ENCODE data around the gene ZNF512.
"Not testable (repeated sequence)": the region's sequence is repeated elsewhere in the genome, so short reads cannot be mapped to it uniquely, and the experiment has no call there.

The ZNF512 gene

GRCh38 chr2:27584597-27584996 lies 1.8 kb downstream of the ZNF512 start:
- no peak for DNase-seq

DNA sequence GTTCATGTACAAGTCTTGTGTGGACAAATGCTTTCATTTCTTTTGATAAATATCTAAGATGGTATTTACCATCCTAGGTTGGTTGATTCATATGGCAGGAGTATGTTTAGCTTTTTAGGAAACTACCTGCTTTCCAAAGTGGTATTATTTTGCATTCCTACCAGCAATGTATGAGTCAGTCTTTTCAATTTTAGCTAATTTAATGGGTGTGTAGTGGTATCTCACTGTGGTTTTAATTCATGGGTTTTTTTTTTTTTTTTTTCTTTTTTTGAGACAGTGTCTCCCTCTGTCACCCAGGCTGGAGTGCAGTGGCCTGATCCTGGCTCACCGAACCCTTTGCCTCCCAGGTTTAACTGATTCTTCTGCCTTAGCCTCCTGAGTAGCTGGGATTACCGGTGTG lies 4.2 kb downstream of the ZNF512 start:
- DNase-seq = no peak

DNA sequence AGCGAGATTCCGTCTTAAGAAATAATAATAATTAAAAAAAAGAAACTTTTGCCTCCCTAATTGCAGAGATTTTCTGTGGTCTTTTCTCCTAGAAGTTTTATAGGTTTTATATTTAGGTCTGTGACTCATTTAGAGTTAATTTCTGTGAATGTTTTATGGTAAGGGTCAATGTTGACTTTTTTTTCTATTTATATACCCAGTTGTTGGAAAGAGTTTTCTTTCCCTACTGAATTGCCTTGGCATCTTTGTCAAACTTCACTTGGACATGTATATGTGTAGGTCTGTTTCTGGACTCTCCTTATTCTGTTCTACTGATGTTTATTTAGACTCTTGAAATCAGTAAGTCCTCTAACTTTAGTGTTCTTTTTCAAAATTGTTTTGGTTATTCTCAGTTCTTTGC lies 5.5 kb downstream of the ZNF512 start:
- no peak for DNase-seq

GRCh38 chr2:27591745-27592144 lies 8.9 kb downstream of the ZNF512 start:
- no peak for DNase-seq

- no peak for DNase-seq
Observed at GRCh38 chr2:27593240-27593639, 10.4 kb downstream of the ZNF512 start.

- not testable (repeated sequence) for DNase-seq
Observed at GRCh38 chr2:27594020-27594703, 11.3 kb downstream of the ZNF512 start.

DNA sequence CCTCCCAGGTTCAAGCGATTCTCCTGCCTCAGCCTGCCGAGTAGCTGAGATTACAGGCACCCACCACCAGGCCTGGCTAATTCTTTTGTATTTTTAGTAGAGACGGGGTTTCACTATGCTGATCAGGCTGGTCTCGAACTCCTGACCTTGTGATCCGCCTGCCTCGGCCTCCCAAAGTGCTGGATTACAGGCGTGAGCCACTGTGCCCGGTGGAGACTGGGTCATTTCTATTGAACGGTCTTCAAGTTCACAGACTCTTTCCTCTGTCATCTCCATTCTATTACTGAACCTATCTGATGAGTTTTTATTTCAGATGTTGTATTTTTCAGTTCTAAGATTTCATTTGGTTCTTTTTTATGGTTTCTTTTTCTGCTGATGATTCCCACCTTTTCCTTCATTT lies 12.6 kb downstream of the ZNF512 start:
- not testable (repeated sequence) for DNase-seq

DNA sequence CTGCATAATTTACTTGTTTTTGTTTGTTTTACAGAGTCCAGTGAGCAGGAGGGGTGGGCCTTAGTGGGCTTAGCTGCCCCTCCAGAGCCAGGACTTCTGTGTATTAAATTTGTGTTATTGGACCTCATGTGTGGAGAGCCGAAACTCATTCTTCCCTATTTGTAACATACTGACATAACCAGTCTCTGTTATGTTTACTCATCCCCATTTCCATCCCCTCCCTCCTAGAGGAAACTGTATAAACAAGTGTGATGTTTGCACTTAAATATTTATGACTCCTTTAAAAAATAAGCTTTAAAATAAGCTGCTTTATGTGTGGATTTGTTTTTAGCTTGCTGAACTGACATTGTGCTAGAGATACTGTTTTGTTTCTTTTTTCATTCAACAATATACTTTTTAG lies 13.8 kb downstream of the ZNF512 start:
- no peak for DNase-seq

DNA sequence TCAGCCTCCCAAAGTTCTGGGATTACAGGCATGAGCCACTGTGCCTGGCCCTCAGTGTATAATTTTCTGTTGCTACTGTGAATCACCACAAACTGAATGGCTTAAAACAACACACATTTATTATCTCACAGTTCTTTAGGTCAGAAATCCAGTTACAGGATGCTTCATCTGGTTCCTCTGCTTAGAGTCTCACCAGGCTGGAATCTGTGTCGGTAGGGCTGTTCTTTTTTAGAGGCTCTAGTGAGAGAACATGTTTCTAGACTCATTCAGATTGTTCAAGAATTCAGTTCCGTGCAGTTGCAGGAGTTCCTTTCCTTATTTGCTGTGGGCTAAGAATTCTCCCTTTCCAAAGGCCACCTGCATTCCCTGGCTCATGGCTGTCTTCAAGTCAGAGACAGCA lies 23.8 kb downstream of the ZNF512 start:
- DNase-seq = no peak

- DNase-seq = no peak
Observed at GRCh38 chr2:27613985-27614384, 31.1 kb downstream of the ZNF512 start.

- DNase-seq = no peak
Observed at GRCh38 chr2:27615316-27615715, 32.5 kb downstream of the ZNF512 start.

DNA sequence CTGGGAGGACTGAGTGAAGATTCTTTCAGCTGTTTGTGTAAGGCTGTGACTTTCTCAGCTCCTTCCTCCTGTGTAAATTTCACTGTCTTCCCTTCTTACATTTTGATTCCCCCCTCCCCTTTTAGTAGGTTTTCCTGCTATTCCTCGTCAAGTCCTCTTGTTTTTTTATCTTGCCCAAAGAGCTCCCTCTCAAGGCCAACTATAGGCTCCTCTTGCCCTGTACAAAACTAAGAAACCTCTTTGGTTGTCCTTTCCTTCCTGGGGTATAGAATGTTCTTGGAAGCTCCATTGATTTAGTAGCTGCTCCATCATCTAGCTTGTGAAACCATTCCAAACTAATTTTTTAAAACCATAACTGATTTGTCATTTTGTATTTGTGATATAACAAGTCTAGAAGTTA lies 38.7 kb downstream of the ZNF512 start:
- no peak for DNase-seq

DNA sequence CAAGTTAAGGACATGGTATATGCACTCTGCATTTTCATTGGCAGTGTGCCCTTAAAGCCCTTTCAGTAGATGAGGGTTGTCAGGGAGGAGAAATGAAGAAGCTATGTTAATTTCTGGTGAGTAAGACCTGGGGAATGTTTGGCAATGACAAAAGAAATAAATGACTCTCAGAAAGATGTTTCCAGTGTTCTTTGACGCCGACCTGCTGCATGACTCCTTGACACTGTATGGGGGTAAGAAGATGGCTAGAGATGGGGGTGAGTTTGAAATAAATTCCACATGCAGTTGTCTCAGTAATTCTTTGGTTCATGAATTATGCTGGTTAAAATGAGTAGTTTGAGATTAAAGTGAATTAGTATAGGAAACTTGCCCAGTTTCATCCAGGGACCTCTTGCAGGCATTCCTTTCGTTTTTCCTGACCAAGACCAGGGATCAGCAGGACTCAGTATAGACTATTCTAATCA lies 40.1 kb downstream of the ZNF512 start:
- DNase-seq = no peak

- DNase-seq = no peak
Observed at GRCh38 chr2:27624943-27625342, 42.1 kb downstream of the ZNF512 start.

GRCh38 chr2:27626323-27626722 lies 43.5 kb downstream of the ZNF512 start:
- not testable (repeated sequence) for DNase-seq

DNA sequence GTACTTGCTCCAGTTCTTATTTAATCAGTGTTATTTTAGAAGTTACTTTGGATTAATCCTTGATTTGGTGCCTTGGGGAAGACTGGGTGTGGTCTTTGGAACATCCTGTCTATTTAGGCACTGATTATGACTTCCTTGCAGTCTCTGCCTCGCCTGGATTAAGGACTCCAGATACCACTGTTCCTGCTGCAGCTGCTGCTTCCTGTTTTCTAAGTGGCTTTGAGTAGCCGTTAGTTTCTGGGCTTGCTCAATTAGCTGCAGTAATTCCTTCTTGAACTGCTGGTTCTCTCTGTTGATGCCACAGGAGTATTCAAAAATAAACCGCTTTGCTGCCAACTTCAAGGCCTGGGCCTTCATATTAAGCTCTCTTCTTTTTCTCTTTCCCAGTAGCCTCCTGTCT lies 44.1 kb downstream of the ZNF512 start:
- DNase-seq = peak; percentile 60

DNA sequence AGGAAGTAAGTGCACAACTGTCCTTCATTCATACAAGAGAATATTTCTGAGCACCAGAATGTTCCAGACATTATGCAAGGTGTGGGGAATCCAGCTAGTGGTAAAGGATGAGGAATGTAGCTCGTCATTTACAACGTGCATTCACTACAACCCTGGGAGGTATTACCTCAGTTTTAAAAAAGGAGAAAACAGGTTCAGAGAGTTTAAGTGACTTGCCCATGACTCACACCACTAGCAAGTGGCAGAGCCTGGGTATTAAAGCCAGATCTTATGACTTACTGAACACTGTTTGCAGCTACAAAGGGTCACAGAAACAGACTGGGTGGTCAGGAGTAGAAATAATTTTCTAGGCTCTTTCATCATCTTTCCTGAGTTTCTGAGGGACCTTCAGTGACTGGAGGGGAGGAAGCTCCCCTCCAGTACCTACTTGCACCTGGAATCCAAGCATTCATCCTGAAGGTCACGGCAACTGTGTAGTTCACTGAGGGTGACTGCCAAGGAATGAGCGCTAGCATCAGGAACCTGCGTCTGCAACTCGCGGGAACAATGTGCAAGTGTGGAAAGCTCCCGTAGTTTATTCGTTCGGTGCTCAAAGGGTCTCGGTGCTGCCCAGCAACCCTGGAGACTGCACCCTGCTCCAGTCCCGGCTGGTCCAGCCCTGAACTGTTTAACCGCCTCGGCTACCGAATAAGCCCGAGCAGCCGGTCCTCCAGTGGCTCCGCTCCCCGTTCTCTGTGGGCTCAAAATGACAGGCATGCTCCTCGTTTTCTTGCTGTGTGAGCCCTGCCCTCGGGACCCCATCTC lies 45.3 kb downstream of the ZNF512 start:
- peak; percentile 37 for DNase-seq

DNA sequence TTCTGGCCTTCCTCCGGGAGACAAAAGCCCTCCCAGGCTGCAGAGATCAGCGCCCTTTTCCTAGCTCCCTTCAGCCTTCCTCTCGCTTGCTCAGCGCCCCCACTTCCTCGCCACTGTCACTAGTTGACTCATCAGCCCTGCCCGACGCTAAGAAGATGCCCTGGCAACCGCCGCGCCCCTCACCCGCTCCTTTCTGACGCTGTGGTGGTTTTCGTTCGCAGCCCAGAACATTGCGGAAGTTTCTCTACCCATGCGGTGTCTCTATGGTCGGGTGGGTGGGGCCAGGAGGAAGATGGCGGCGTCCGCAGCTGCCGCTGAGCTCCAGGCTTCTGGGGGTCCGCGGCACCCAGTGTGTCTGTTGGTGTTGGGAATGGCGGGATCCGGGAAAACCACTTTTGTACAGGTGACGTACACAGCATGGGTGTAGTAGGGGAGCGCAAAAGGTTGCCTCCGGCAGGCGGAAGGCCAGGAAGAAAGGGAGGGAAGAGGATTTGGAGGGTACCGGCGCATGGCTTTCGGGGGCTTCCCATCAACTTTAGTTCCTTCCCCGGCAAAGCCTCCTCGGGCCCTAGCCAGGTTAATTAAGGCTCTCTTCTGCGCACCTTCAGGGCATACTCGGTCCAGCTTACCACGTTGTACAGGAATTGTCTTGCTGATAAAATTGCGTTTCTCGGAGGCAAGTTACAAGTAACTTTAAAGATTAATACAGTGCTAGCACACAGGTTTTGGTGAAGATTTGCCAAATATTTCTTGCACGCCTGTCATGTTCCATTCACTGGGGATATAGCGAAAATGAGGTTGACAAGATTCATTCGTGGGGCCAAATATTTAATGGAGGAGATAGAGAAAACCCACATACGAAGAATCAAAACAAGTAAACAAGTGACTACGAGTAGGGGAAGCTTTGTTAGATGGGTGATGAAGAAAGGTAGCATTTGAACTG lies 46.2 kb downstream of the ZNF512 start, which contains the start of the genes CCDC121 and GPN1:
Gene CCDC121, minus strand, starts transcription at position 246 of the 943 bp plus-strand sequence. CDS start 1,213 bp downstream, outside the sequence.
Gene GPN1, plus strand, starts transcription at position 284 of the 943 bp plus-strand sequence. Its CDS starts 9 bp downstream, at position 293.
- peak; percentile 95 for DNase-seq

GRCh38 chr2:27630257-27630656 lies 47.4 kb downstream of the ZNF512 start:
- DNase-seq = not testable (repeated sequence)

DNA sequence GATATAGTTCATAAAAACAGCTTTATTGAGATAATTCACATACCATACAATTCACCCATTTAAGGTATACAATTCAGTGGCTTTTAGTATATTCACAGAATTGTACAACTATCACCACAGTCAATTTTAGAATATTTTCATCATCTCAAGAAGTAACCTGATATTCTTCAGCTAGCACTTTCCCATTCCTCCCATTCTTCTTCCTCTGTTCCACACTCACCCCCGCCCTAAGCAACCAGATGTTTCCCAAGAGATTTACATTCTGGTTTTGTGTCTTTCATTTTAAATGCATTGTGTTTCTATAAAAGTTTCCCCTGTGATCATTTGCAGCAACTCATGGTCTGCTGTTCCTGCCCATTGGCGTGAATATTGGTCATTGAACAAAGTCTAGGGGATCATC lies 51.4 kb downstream of the ZNF512 start:
- DNase-seq = no peak

DNA sequence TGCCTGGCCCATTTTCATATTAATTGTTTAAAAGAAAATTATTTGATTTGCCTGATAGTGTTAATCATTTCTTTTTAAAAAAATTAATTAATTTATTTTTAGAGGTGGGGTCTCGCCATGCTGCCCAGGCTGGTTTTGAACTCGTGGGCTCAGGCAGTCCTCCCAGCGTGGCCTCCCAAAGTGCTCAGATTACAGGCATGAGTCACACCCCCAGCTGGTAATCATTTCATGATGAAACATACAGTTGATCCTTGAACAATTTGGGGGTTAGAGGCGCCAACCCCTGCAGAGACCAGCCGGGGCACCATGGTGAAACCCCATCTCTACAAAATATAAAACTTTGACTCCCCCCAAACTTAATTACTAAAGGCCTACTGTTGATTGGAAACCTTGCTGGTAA lies 53.9 kb downstream of the ZNF512 start:
- DNase-seq = no peak

DNA sequence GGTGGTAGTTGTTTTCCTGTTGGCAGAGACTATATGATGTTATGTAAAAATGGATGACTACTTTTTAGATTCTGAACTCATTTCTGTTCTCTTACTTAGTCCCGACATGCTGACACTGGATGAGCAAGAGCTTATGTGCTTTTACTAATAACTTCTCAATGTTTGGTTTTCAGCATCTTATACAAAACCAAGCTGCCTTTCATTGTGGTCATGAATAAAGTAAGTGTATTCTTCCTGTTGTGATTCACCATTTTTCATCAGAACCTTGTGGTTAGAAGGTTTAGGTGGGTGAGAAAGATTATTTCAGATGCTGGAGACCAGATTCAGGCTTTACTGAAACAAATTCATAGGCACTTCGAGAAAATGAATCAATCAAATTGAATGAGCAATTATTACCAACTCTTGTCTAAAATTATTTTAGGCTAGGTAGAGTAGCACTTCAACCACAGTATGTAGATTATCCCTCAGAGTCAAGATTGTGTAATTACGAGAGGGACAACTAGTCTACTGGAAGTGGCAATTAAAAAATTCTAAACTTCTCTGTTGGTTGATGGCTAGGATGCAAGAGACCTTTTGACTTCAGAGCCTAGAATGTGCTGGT lies 55.3 kb downstream of the ZNF512 start:
- no peak for DNase-seq

Measured in OCI-M1 (cell line).